HG03025 (cell line): ENCODE results near the gene ATP1A3.

Experiments
- ATAC-seq: cut with Tn5 transposase; IDR thresholded peaks from one replicate; pipeline ENCODE4 v1.9.1; 2021; ENCODE audit warnings: mild to moderate bottlenecking, moderate library complexity; ENCODE audit not compliant: unreplicated experiment, low FRiP score

ATP1A3 gene

DNA sequence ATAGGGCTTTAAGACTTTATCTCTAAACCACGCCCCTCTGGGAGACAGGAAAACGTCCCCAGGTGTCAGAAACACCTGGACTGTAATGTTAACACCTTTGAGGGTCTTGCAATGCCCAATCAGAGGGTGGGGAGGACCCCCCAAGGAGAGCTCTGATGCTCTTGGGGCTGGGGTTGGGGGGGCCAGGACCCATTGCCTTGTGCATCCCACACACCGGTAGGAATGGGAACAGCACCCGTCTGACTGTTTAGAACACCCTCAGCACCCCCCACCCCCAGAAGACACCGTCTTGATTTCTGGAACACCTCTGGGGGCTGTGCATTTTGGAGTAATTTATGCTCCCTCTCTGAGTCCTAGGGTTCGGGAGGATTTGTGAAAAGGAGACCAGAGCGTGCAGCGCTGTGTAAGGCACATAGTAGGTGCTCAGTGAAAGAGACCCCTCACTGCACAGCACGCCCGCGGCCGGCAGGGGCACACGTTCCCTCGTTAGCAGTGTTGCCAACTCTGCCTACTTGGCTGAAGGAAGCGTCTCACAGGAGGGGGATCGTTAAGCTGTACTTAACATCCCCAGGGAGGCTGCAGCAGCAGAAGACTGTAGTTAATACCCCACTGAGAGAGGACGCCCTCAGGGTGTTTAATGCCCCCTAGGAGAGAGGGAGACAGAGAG is 63.0 kb downstream of the ATP1A3 start:
- ATAC-seq = no peak

DNA sequence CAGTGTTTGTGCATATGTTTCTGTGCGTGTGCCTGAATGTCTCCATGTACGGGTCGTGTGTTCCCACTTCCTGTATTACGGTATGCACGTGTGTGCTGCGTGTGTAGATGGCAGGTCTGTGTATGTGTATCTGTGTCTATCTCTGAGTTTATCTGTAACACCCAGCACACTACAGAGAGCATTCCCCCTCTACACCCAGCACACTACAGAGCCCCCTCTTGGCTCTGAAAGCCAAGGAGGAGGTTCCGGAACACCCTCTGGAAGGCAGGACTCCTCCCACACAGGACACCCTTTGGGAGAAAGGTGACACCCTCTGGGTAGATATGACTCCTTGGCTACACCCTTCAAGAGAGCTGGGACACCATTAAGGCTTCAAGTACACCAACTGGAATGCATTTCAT is 63.7 kb downstream of the ATP1A3 start:
- no peak for ATAC-seq

DNA sequence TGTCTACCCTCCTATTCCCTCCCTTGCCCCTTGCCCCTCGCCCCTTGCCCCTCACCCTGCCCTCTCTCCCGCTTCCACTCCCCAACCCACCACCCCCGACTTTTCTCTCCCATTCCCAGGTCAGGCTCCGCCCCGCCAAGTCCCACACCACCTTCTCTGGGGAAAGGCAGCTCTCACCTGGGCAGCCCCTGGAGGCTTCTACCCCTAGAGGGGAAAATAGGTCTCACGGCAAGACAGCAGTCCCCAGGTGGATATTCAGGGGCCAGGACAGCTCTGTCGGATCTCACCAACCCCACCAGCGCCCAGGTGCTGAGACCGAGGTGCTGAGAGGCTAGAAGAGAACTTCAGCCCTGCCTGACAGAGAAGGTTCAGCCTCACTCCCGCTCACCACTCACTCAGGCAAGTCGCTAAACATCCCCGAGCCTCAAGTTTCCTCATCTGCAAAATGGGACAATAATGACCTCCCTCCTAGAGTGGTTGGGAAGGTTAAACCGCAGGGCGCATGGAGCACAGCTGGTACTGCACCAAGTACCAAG is 64.4 kb downstream of the ATP1A3 start:
- no peak for ATAC-seq

DNA sequence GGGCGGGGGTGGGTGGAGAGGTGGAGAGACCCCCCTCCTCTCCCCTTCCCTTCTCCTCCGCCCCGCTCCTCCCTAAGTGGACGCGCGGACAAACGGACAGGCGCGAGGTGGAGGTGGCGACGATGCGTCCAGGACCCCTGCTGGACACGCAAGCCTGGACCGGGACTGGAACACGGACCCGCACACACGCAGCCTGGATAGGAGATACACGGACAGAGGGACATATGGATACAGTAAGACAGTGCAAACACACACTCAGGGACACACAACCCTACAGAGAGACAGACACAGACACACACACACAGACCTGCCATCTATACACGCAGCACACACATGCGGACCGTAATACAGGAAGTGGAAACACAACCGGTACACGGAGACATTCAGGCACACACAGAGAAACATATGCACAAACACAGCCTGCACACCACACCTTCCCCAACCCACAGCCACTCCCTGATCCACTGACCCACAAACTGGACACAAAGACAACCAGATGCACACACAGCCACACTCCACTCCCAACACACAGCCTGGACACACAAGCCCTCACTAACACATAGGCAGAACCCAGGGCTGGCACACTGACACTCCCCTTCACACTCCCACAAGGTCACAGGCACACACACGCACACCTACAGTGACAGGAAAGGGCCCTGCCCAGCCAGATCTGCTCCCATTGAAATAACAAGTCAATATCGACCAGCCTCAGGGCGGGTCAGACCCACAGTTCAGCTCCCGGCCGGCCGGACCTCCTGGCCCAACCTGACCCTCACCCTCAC is 65.1 kb downstream of the ATP1A3 start:
- no peak for ATAC-seq

DNA sequence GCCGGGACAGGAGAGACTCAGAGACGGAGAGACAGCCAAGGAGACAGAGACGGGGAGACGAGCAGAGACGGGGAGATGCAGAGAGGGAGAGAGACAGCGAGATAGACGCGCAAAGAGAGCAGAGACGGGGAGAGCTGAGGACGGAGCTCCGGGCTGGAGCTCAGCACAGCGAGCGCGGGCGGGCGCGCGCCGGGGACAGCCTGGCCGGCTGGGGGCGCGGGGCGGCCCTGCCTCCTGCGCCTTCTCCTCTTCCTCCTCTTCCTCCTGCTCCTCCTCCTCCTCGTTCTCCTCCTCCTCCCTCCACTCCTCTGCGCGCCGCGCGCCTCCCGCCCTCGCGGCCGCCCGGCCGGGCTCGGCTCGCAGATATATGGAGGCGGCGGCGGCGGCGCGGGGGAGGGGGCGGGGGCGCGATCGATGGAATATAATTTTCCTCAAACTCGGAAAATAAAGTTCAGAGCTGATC is 65.8 kb downstream of the ATP1A3 start, which contains the start of gene ERFL:
TSS of gene ERFL (minus strand) at position 229 of the 463 bp plus-strand sequence. CDS start 15,530 bp downstream, outside the sequence.
- no peak for ATAC-seq

DNA sequence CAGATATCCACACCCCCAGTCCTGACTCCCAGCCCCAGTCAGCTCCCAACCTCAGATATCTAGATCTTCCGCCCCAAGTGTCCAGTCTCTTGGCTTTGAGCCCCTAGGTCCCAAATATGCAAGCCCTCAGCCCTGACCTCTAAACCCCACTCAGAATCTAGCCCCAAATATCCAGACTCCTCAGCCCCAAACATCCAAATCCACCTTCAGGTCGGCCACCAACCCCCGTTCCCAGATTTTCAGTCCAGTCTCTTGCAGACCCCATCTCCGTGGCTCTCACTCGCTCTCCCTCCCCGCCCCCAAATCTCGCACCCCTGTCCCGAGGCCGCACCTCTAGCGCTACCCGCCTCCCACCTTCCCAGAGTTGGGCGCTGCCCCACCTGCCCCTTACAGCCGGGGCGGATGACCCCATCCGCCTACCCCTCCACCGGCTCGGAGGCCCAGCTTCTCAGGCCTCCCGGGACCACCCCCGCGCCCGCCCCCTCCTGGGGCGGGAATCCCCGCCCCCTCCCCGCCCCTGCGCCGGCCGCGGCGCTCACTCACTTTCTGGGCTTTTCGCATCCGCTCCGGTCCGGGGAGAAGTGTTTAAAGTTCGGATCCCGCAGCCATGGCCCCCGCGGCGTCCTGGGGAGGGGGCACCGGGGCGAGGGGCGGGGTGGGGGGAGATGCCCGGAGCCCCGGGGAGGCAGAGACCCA is 66.4 kb downstream of the ATP1A3 start:
- no peak for ATAC-seq

DNA sequence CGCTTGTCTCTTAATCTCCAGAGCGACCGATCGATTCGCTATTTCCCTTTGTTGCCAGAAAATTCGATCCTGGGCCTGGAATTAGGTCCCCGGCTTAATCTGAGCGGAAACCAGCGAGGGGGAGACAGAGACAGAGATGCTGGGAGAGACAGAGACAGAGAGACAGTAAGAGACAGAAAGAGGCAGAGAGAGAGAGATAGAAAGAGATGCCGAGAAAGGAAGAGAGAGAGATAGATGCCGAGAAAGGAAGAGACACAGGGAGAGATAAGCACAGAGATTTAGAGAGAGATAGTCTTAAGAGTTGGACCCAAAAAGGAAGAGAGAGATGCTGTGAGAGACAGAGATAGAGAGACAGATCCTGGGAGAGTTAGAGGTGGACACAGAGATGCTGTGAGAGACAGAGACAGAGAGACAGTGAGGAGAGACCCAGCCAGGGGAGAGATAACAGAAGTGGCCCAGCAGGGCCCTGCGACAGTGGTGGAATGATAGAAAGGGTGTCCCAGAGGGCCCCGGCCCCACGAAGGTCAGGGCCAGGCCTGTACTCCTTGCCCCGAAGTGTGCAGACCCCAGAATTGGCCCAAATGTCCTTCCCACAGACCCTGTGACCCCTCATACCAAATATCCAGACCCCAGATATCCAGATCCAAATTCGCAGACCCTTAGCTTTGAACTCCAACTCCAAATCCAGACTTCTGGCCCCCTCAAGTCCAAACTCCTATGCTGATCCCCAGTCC is 67.1 kb downstream of the ATP1A3 start:
- ATAC-seq = no peak

DNA sequence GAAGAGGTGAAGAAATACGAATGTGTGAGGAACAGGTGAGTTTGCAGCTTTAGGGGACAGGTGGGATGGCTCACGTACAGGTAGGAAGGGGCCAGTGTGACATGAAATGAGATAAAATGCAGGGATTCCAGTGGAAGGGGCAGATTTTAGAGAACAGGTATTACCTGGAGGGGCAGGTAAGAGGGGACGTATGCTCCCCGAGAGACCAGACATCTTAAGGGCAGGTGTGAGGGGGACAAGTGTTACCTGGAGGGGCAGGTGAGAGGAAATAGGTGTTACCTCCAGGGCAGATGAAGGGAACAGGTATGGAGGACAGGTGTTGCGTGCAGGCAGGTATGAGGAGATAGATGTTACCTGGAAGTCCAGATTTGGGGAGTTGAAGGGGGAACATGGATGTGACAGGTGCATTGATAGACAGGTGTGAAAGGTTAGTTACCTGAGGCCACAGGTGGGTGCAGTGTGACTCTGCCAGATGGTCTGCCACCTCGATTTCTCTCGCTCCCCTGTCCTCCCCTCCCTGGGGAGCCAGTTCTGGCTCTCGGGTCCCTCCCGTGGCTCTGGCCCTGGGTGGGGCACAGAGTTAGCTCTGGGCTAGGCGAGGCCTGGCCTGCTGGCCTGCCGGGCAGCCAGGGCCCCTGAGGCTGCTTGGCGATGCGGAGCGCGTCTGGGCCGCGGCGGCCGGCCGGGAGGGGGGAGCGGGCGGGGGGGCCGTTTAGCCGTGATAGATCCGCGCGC is 67.8 kb downstream of the ATP1A3 start:
- ATAC-seq = no peak

DNA sequence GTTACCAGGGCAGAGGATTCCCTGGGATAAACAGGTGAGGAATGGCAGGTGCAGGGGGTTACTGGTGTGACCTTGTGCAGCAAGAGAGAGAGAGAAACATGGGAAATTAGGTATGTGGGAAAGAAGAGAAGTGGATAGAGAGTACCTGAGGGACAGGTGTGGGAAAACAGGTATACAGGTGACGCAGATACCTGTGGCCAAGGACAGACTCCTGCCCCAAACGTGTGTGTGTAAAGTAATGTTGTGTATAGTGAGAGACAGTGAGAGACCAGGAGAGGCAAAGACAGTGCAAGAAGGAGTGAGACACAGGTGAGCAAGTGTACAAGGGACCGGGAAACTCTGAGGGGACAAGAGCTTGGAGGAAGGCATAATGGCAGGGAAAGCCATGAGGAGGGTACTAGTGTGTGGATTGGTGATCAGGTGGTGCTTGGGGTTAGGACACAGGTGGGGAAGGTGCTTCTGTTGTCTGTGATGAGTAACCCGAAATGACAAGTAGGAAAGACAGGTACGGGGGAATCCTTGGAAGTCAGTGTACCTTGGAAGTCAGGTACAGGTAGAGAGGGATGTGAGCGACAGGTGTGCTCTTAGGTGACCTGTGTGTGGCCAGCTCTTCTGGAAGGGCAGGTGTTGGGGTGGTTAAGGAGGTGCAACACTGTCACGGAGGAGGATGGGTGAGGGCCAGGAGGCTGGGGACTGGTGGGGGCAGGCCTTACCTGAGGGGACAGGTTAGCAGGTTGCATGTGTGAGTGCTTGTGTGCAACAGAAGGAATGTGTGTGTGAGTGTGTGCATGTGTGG is 68.6 kb downstream of the ATP1A3 start:
- ATAC-seq = no peak

DNA sequence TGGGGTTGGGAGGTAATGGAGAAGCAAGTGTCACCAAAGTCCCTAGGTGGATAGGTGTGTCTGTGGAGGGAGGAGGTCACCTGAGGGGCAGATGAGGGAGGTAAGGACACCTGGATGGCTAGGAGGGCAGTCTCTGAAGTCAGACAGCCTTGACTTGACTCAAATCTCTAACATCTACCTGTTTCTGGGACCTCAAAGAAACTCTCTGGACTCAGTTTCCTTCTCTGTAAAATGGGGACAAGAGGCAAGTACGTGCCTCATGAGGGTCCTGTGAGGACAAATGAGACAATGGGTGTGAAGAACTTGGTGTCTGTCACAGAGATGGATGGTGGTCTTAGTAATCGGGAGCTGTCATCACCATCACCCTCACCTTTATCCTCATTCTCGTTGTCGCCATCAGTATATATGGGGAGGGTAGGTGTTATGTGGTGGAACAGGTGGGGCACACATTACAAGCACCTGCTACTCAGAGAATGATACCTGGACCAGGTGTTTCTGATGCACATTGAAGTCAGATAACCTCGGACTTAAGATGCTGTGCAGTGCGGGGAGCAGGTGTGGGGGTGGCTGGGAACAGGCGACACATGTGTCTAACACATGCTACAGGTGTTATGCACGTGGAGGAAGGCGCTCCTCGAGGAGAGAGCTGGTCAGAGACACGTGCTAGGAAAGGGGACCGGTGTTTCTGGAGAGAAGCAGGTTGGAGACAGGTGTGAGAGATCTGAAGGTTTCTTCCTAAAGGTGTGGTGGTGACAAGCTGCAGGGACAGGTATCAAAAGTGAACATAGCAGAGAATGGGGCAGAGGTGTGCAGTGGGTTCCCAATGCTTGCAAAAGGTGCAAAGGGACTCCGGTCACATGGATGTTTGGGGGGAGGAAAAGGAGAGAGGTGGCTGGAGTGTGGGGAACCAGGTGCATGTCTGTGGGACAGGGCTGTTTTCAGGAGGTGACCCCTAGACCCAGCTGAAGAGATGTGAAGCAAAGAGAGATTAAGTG is 69.6 kb downstream of the ATP1A3 start:
- no peak for ATAC-seq

DNA sequence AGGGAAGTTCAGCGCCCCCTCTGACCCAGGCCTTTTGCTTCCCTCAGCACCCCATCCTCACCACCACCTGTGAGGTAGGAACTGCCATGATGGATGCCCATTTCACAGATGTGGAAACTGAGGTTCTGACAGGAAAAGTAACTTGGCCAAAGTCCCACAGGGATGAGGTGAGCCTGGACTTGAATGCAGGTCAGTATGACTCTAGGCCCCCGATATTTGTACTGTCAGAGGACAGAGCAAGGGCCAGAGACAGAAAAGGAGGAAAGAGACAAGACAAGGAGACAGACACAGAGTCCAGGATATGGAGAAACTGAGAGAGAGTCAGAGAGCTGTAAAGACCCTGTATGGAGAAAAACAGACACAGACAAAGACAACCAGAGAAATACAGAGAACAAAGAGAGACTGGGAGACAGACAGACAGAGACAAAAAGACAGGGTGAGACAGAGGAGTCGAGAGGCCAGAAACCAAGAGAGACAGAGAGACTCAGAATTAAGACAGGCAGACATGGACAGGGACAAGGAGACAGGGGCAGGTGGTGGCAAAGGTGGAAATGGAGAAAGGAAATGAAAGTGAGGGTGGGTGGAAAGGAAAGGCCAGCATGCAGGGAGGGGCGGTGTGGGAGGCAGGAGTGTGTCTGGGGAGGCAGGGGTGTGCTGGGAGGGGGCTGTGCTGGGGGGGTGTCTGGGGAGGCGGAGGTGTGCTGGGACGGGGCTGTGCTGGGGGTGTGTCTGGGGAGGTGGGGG is 70.8 kb downstream of the ATP1A3 start:
- no peak for ATAC-seq

DNA sequence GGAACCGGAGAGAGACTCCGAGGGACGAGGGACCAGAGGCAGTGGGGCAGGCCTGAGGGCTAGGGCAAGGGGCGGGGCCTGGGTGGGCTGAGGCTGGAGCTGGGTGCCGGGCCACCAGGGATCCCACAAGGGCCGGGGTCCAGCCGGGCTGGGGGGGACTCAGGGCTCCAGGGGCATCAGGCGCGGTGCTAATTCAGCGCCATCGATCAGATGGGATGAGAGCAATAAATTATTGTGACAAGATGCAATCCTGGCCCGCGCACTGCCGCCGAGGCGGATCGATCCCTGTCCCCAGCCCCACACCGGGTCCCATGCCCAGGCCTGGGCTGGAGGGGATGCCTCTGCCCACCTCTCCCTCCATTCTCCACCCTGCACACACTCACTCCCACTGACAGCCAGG is 71.4 kb downstream of the ATP1A3 start:
- ATAC-seq = no peak

DNA sequence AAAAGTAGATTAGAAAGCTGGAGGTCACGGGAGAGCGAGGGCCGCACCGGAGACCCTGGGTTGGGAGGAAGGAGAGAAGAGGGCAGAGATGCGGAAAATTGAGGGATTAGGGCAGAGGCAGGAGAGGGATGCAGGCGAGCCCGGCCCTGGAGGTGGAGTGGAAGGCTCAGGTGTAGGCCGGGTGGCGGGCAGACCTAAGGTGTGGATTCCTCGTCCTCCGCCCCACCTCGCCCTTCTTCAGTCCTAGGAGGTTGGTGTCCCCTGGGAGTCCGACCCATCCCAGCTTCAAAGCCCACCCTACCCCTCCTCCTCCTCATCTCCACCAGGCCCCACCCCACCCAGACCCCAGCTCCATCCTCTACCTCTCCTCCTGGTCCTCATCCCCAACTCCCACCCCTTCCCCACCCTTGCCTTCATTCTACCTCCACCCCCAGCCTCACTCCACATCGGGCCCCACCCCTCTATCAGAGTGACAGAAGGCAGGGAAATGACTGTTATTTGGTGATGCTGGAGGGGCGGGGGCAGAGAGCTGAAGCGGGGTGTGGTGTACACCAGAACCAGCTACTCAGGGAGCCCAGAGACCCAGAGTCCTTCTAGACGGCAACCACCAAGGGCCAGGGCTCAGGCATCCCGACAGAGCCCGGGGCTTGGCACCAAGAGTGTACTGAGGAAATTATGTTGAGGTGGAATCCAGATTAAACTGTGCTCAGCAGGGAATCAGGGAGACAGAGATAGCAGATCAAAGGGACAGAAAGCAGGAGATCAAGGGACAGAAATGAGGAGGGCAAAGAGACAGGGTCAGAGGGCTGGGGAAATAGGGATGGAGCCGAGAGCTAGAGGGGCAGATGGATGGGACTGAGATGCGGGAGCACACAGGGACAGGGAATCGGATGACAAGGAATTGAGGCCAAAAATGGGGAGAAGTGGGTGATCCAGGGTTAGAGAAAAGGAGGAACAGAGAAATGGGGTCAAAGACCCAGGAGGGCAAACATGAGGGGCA is 72.2 kb downstream of the ATP1A3 start:
- no peak for ATAC-seq

DNA sequence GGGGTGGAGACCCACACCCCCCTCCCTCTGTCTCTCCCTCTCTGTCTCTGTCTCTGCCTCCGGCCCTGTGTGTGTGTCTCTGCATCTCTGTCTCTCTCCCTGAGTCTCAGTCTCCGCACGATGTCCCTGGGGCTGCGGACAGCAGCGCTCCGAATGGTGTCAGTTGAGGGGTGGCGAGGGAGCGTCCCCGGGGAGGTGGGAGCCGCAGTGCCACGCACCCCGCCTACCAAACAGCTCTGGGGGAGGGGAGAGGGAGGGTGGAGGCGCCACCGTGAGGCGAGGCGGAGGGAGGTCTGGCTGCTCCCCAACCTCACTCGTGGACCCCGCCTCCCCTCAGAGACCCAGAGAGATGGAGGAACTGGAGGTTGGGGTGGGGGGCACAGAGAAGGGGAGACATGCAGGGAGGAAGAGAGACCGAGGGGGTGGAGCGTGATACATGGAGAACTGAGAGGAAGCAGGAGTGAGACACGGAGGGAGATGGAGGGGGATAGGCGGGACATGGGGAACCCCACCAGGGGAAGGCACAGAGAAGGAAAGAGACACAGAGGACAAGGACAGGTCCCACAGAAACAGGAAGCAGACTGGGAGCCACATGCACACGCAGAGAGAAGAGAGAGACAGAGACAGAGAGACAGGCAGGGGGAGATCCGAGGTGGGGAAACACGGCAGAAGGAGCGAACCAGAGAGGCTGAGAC is 73.0 kb downstream of the ATP1A3 start:
- no peak for ATAC-seq

DNA sequence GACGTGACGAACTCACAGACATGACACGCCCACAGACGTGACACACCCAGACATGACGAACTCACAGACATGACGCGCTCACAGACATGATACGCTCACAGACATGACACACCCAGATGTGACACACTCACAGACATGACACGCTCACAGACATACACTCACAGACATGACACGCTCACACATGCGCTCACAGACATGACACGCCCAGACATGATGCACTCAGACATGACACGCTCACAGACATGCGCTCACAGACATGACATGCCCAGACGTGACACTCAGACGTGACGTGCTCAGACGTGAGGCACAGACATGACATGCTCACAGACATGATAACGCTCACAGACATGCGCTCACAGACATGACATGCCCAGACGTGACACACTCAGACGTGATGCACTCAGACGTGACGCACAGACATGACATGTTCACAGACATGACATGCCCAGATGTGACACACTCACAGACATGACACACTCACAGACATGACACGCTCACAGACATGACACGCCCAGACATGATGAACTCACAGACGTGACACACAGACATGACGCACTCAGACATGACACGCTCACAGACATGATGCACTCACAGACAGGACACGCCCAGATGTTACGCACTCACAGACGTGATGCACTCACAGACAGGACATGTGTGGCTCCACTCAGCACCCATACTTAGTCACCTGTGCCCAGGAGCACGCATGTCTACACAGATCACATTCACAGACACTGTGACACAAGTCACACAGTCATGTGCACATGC is 73.9 kb downstream of the ATP1A3 start:
- no peak for ATAC-seq
